Small intestine (tissue), 7 donors: ENCODE data around the gene CCNJ. TPM values are rescaled to one million over a fixed set of nuclear protein-coding genes. Genes with fewer than 3 reads are reported as not detected.

ENCODE experiments used
- DNase-seq, 2 donors: peaks; one replicate each; pipeline versions ENCODE4 v3.0.0 to v3.0.0-alpha.2; 2013
- FAIRE-seq: peaks from 2 replicates; lab custom pipeline; 2012; peaks lifted over from hg19 to GRCh38; lab: Jason Lieb, UNC
- H3K27ac ChIP-seq, 3 donors: one replicate each; pipeline ENCODE4 v1.5.1; 2013; ENCODE audit warnings: low read length in 2 of 3, mild to moderate bottlenecking in 2 of 3, control low read depth in 1 of 3, inconsistent platforms in 1 of 3, low read depth in 1 of 3, moderate library complexity in 1 of 3
- H3K27me3 ChIP-seq, 3 donors: one replicate each; pipeline ENCODE4 v1.6.1; 2013; ENCODE audit warnings: low read length in 3 of 3, inconsistent platforms in 1 of 3; ENCODE audit not compliant: control insufficient read depth in 3 of 3, insufficient read depth in 3 of 3
- H3K36me3 ChIP-seq, 3 donors: one replicate each; pipeline ENCODE4 v1.6.1; 2013; ENCODE audit warnings: low read length in 3 of 3, inconsistent platforms in 1 of 3, low read depth in 1 of 3, mild to moderate bottlenecking in 1 of 3, moderate library complexity in 1 of 3; ENCODE audit not compliant: control insufficient read depth in 3 of 3, insufficient read depth in 2 of 3
- H3K4me1 ChIP-seq, 3 donors: one replicate each; pipeline ENCODE4 v1.6.1; 2013; ENCODE audit warnings: low read length in 2 of 3, inconsistent platforms in 1 of 3, low read depth in 1 of 3, mild to moderate bottlenecking in 1 of 3, moderate library complexity in 1 of 3; ENCODE audit not compliant: control insufficient read depth in 3 of 3, insufficient read depth in 2 of 3
- H3K4me3 ChIP-seq, 3 donors: one replicate each; pipeline ENCODE4 v1.5.1; 2013; ENCODE audit warnings: low read length in 3 of 3, control low read depth in 1 of 3, inconsistent platforms in 1 of 3, low read depth in 1 of 3, mild to moderate bottlenecking in 1 of 3, moderate library complexity in 1 of 3
- H3K9me3 ChIP-seq, 2 donors: one replicate each; pipeline ENCODE4 v1.6.1; 2013; ENCODE audit warnings: low read depth in 1 of 2, low read length in 1 of 2; ENCODE audit not compliant: control insufficient read depth in 2 of 2, insufficient read depth in 1 of 2
- WGBS, 3 donors: extraction: QIAGEN DNeasy Blood & Tissue Kit; methylation state at CpG; one replicate each; pipeline ENCODE4 v1.1.7; 2013; 5-methylcytosine and 5-hydroxymethylcytosine counted together
- polyA plus RNA-seq, 4 donors: library from polyadenylated mRNA; stranded (reverse) in 3 of 4; unstranded in 1 of 4; fragments of 200-250 nt in 3 of 4; fragments of 120-200 nt in 1 of 4; gene quantifications; one replicate each; pipeline versions ENCODE4 v1.2.1 to v1.2.3, GENCODE V29; 2013
- donor health status: healthy with polysubstance abuse.
- donor health status: control.
- donor health status: control.
- donor health status: Bipolar disorder and iron deficiency.
- donor health status: healthy.

The CCNJ gene
- polyA plus RNA-seq, 4 donors: 1.6 to 10.7 (median 2.9) TPM

DNA sequence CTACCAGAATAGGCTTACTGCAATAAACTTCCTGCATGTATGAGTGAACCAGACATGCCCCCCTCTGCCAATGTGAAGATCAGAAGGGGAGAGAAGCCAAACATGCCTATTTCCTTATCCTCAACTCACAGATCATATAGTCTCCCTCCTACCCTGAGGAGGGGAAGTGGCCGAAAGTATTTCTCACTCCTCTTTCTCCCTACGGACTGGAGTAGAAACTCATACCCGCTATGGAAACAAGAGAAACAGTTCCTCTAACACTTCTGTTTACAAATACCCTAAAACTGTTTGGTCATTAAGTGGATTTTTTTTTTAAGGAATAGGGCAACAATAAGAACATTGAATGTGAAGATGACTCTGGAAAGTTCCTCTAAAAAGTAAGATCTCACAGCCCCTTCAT, 31.4 kb downstream of the CCNJ start:
- Histone ChIP-seq H3K27me3 (no peaks in the 10 kb centered on the region), H3K36me3 (peaks cover 0 to 4% (median 2%) of the 10 kb centered on the region in 3 donors), H3K4me1 (peaks cover 0 to 2% (median 0%) of the 10 kb centered on the region in 3 donors), H3K27ac (no peak overlapping the region), H3K4me3 (no peak overlapping the region), H3K9me3 (no peaks in the 10 kb centered on the region)
- FAIRE-seq (no peak), DNase-seq (no peak)
- 92 to 98% (median 95%) methylated on average over 3 of the region's 3 CpGs for WGBS, 3 donors

DNA sequence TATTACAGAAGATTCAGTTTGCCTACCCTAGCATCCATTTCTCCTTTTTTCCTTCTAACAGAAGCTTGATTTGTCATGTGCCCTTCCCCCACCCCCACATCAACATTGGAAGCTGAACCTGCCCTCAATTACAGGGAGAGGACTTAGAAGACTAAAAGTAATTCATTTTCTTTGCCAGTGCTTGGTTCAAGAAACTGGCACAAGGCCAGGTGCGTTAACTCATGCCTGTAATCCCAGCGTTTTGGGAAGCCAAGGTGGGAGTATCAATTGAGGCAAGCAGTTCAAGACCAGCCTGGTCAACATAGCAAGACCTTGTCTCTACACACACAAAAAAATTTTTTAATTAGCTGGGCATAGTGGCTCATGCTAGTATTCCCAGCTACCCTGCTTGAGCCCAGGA, 32.6 kb downstream of the CCNJ start:
- FAIRE-seq (no peak), DNase-seq (no peak)
- WGBS, 3 donors: 45 to 72% (median 72%) methylated on average over 2 of the region's 2 CpGs
- Histone ChIP-seq H3K27ac (no peak overlapping the region), H3K4me1 (peaks cover 0 to 2% (median 0%) of the 10 kb centered on the region in 3 donors), H3K36me3 (peaks cover 0 to 2% (median 0%) of the 10 kb centered on the region in 3 donors), H3K27me3 (no peaks in the 10 kb centered on the region), H3K4me3 (no peak overlapping the region), H3K9me3 (no peaks in the 10 kb centered on the region)

DNA sequence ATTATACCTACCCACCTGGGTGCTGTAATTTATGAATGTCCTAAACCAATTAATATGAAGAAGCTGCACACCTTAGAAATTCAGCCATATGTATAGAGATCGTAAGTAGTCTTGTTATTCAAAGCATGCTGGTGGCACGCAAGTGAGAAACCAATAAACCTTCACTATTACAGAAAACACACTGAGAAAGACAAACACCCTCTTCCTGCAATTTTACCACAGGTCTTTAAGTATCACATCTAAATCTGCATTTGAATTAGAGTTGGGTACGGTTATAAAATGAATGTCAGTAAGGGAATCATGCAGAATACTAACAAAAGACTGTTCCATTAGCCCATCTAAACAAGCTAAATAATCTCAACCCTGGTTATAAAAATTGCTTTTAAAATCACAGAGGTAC, 33.8 kb downstream of the CCNJ start:
- Histone ChIP-seq H3K4me1 (peaks cover 0 to 2% (median 0%) of the 10 kb centered on the region in 3 donors), H3K4me3 (no peak overlapping the region), H3K36me3 (peaks cover 0 to 2% (median 0%) of the 10 kb centered on the region in 3 donors), H3K9me3 (no peaks in the 10 kb centered on the region), H3K27me3 (no peaks in the 10 kb centered on the region), H3K27ac (no peak overlapping the region)
- DNase-seq (no peak), FAIRE-seq (no peak)
- 86 to 96% (median 93%) methylated on average over 3 of the region's 3 CpGs for WGBS, 3 donors

GRCh38 chr10:96082153-96082552, 38.8 kb downstream of the CCNJ start:
- peaks cover 0 to 1% (median 0%) of the 10 kb centered on the region in 3 donors for H3K36me3 ChIP-seq
- H3K27me3 ChIP-seq: no peaks in the 10 kb centered on the region
- 95 to 97% (median 95%) methylated on average over 2 of the region's 2 CpGs for WGBS, 3 donors
- no peak for FAIRE-seq
- no peak overlapping the region for H3K4me3 ChIP-seq
- no peak for DNase-seq
- no peak overlapping the region for H3K27ac ChIP-seq
- no peaks in the 10 kb centered on the region for H3K9me3 ChIP-seq
- no peaks in the 10 kb centered on the region for H3K4me1 ChIP-seq

GRCh38 chr10:96082748-96083147, 39.4 kb downstream of the CCNJ start:
- H3K27ac ChIP-seq: no peak overlapping the region
- no peaks in the 10 kb centered on the region for H3K27me3 ChIP-seq
- H3K4me3 ChIP-seq: no peak overlapping the region
- no peak for DNase-seq
- WGBS, 3 donors: 87 to 93% (median 92%) methylated on average over 1 of the region's 1 CpG
- H3K4me1 ChIP-seq: no peaks in the 10 kb centered on the region
- H3K36me3 ChIP-seq: peaks cover 0 to 3% (median 0%) of the 10 kb centered on the region in 3 donors
- H3K9me3 ChIP-seq: no peaks in the 10 kb centered on the region
- FAIRE-seq: no peak

DNA sequence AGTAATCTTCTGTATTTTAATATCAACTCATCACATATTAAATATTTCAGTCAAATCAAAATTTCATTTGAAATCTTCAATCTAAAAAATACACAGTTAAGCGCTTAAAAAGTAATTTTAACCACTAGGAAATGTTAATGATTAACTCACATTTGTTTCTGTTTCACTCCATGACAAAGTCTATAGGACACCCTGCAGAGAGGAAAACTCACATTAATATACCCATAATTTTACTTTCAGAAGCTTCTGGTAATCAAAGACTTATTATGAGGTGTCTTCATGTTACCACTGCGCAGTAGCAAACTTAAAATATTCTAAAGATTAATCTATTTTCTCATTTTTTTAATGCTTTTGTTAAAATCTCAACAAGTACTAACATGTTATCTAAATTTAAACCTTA, 45.7 kb downstream of the CCNJ start:
- FAIRE-seq: peak; percentile 53
- 18 to 56% (median 24%) methylated on average over 2 of the region's 2 CpGs for WGBS, 3 donors
- peak overlapping the region in 2 of 3 donors; percentile 97 to 99 for H3K27ac ChIP-seq
- peaks cover 1 to 9% of the 10 kb centered on the region in 2 donors for H3K9me3 ChIP-seq
- DNase-seq: peak; percentile 54 to 64
- H3K27me3 ChIP-seq: peaks cover 0 to 15% (median 14%) of the 10 kb centered on the region in 3 donors
- H3K4me1 ChIP-seq: peaks cover 0 to 8% (median 1%) of the 10 kb centered on the region in 3 donors
- peak overlapping the region in 1 of 3 donors; percentile 88 for H3K4me3 ChIP-seq
- H3K36me3 ChIP-seq: peaks cover 0 to 3% (median 0%) of the 10 kb centered on the region in 3 donors

DNA sequence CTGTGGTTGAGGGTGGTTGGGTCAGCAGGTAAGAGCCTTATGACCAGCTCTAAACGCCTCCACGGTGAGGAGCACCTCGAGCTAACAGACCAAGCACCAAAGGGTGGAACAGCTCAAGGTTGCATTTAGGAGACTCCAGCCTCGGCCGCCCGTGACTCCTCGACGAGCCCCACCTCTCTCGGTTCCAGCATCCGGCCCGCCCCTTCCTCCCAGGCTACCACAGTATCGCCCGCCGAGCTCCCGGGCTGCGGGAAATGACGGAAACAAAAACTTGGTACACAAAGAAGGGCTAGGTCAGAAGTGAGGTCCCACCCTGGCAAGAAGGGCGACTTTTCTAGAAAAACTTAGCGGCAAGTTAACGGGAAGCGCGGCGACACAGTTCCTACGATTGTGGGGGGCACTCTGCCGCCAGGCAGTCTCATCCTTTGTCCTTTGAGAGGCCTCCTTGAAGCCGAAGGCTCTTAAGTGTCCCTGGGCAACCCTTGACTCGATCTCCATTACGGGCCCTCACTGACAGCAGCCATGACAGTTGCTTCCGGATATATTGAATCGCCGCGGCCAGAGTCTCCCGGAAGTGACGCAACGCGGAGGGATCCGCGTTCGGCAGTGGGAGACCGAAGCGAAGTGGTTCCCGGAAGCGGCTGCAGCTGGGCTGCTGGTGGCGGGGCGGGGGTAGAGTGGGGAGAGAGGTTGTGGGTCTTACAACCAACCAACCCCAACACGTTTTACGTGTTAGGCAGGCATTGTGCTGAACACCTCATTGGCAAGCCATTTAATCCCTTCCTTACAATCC, 46.5 kb downstream of the CCNJ start:
- H3K4me3 ChIP-seq: peak overlapping the region; percentile 59 to 88 (median 62)
- FAIRE-seq: no peak
- H3K36me3 ChIP-seq: peaks cover 0 to 3% (median 0%) of the 10 kb centered on the region in 3 donors
- peaks cover 0 to 15% (median 14%) of the 10 kb centered on the region in 3 donors for H3K27me3 ChIP-seq
- H3K4me1 ChIP-seq: peaks cover 0 to 8% (median 1%) of the 10 kb centered on the region in 3 donors
- peaks cover 1 to 9% of the 10 kb centered on the region in 2 donors for H3K9me3 ChIP-seq
- peak; percentile 94 to 99 for DNase-seq
- 1 to 4% (median 2%) methylated on average over 47 of the region's 47 CpGs for WGBS, 3 donors
- peak overlapping the region; percentile 96 to 99 (median 97) for H3K27ac ChIP-seq

GRCh38 chr10:96090463-96090800, 47.0 kb downstream of the CCNJ start:
- FAIRE-seq (no peak), DNase-seq (no peak)
- Histone ChIP-seq H3K4me1 (peaks cover 0 to 8% (median 1%) of the 10 kb centered on the region in 3 donors), H3K36me3 (peaks cover 0 to 3% (median 0%) of the 10 kb centered on the region in 3 donors), H3K27me3 (peaks cover 0 to 15% (median 14%) of the 10 kb centered on the region in 3 donors), H3K9me3 (peaks cover 1 to 9% of the 10 kb centered on the region in 2 donors), H3K4me3 (peak overlapping the region in 2 of 3 donors; percentile 59 to 88), H3K27ac (peak overlapping the region; percentile 96 to 99 (median 97))
- WGBS, 3 donors: 70 to 79% (median 71%) methylated on average over 9 of the region's 9 CpGs
